Measurements from ENCODE around the gene ZNF708.
"Not testable (repeated sequence)": the region's sequence is repeated elsewhere in the genome, so short reads cannot be mapped to it uniquely, and the experiment has no call there.

ZNF708 gene

DNA sequence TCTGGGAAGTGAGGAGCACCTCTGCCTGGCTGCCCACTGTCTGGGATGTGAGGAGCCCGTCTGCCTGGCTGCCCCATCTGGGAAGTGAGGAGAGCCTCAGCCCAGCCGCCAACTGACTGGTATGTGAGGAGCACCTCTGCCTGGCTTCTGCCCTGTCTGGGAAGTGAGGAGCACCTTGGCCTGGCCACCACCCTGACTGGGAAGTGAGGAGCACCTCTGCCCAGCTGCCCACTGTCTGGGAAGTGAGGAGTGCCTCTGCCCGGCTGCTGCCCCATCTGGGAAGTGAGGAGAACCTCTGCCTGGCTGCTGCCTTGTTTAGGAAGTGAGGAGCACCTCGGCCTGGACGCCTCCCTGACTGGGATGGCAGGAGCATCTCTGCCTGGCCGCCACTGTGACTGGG, 64.8 kb downstream of the ZNF708 start:
- no peaks in the 10 kb centered on the region for H3K36me3 ChIP-seq (ENCODE audit: control insufficient read depth, insufficient read depth, low read length)
- H3K27ac ChIP-seq (ENCODE audit: insufficient read depth, low read length, poor library complexity, severe bottlenecking), result no peak overlapping the region
- peaks cover 3% of the 10 kb centered on the region for H3K9me3 ChIP-seq (ENCODE audit: control insufficient read depth, low read length)
- DNase-seq, result no peak
- H3K27me3 ChIP-seq (replicated peaks; ENCODE audit: control insufficient read depth, insufficient read depth, low read length, poor library complexity, severe bottlenecking), result no peaks in the 10 kb centered on the region
- no peaks in the 10 kb centered on the region for H3K4me1 ChIP-seq (ENCODE audit: control insufficient read depth, insufficient read depth, low read length, poor library complexity, severe bottlenecking)
- H3K4me3 ChIP-seq (ENCODE audit: insufficient read depth, low read depth, low read length, poor library complexity, severe bottlenecking), result no peak overlapping the region

DNA sequence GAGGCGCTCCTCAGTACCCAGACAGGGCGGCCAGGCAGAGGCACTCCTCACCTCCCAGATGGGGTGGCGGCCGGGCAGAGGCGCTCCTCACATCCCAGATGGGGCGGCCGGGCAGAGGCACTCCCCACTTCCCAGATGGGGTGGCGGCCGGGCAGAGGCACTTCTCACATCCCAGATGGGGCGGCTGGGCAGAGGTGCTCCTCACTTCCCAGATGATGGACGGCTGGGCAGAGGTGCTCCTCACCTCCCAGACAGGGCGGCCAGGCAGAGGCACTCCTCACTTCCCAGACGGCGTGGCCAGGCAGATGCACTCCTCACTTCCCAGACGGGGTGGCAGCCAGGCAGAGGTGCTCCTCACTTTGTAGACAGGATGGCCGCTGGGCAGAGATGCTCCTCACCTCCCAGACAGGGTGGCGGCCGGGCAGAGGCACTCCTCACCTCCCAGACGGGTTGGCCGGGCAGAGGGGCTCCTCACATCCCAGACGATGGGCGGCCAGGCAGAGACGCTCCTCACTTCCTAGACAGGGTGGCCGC, 68.3 kb downstream of the ZNF708 start:
- not testable (repeated sequence) for H3K36me3 ChIP-seq (ENCODE audit: control insufficient read depth, insufficient read depth, low read length); DNase-seq; H3K4me1 ChIP-seq (ENCODE audit: control insufficient read depth, insufficient read depth, low read length, poor library complexity, severe bottlenecking); H3K27me3 ChIP-seq (replicated peaks; ENCODE audit: control insufficient read depth, insufficient read depth, low read length, poor library complexity, severe bottlenecking); H3K4me3 ChIP-seq (ENCODE audit: insufficient read depth, low read depth, low read length, poor library complexity, severe bottlenecking); H3K9me3 ChIP-seq (ENCODE audit: control insufficient read depth, low read length); H3K27ac ChIP-seq (ENCODE audit: insufficient read depth, low read length, poor library complexity, severe bottlenecking)

DNA sequence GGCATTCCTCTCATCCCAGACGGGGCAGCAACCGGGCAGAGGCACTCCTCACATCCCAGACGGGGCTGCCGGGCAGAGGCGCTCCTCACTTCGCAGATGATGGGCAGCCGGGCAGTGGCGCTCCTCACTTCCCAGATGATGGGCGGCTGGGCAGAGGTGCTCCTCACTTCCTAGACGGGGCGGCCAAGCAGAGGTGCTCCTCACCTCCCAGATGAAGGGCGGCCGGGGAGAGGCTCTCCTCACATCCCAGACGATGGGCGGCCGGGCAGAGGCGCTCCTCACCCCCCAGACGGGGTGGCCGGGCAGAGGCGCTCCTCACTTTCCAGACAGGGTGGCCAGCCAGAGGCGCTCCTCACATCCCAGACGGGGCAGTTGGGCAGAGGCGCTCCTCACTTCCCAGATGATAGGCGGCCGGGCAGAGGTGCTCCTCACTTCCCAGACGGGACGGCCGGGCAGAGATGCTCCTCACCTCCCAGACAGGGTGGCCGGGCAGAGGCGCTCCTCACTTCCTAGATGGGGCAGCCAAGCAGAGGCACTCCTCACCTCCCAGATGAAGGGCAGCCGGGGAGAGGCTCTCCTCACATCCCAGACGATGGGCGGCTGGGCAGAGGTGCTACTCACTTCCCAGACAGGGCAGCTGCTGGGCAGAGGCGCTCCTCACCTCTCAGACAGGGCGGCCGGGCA, 68.9 kb downstream of the ZNF708 start:
- Histone ChIP-seq H3K4me3 (ENCODE audit: insufficient read depth, low read depth, low read length, poor library complexity, severe bottlenecking) (no peak overlapping the region), H3K27me3 (replicated peaks; ENCODE audit: control insufficient read depth, insufficient read depth, low read length, poor library complexity, severe bottlenecking) (no peaks in the 10 kb centered on the region), H3K4me1 (ENCODE audit: control insufficient read depth, insufficient read depth, low read length, poor library complexity, severe bottlenecking) (no peaks in the 10 kb centered on the region), H3K36me3 (ENCODE audit: control insufficient read depth, insufficient read depth, low read length) (no peaks in the 10 kb centered on the region), H3K27ac (ENCODE audit: insufficient read depth, low read length, poor library complexity, severe bottlenecking) (no peak overlapping the region), H3K9me3 (ENCODE audit: control insufficient read depth, low read length) (no peaks in the 10 kb centered on the region)
- no peak for DNase-seq

DNA sequence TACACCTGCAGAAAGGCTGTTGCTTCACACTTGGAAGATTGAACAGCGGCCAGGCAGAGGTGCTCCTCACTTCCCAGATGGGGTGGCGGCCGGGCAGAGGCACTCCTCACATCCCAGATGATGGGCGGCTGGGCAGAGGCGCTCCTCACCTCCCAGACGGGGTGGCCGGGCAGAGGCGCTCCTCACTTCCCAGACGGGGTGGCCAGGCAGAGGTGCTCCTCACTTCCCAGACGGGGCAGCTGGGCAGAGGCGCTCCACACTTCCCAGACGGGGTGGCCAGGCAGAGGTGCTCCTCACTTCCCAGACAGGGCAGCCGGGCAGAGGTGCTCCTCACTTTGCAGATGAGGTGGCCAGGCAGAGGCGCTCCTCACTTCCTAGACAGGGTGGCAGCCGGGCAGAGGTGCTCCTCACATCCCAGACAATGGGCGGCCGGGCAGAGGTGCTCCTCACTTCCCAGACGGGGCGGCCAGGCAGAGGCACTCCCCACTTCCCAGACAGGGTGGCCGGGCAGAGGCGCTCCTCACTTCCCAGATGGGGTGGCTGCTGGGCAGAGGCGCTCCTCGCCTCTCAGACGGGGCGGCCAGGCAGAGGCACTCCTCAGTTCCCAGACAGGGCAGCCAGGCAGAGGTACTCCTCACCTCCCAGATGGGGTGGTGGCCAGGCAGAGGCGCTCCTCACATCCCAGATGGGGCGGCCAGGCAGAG, 69.6 kb downstream of the ZNF708 start:
- H3K27me3 ChIP-seq (replicated peaks; ENCODE audit: control insufficient read depth, insufficient read depth, low read length, poor library complexity, severe bottlenecking); DNase-seq; H3K4me3 ChIP-seq (ENCODE audit: insufficient read depth, low read depth, low read length, poor library complexity, severe bottlenecking); H3K36me3 ChIP-seq (ENCODE audit: control insufficient read depth, insufficient read depth, low read length); H3K27ac ChIP-seq (ENCODE audit: insufficient read depth, low read length, poor library complexity, severe bottlenecking); H3K9me3 ChIP-seq (ENCODE audit: control insufficient read depth, low read length); H3K4me1 ChIP-seq (ENCODE audit: control insufficient read depth, insufficient read depth, low read length, poor library complexity, severe bottlenecking): not testable (repeated sequence)

DNA sequence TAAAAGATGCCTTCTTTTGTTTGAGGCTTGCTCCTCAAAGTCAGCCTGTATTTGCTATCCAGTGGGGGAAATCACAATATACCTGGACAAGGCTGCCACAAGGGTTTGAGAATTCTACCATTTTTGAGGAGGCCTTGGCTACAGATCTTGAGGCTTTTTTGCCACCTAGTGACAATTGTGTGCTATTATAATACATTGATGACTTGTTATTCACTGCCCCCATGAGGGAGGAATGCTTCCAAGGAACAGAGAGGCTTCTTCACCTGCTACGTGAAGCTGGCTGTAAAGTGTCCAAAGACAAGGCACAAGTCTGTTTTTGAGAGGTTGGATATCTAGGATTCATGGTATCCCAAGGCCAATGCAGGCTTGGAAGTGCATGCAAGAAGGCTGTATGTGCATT, 72.5 kb downstream of the ZNF708 start:
- Histone ChIP-seq H3K36me3 (ENCODE audit: control insufficient read depth, insufficient read depth, low read length) (no peaks in the 10 kb centered on the region), H3K4me3 (ENCODE audit: insufficient read depth, low read depth, low read length, poor library complexity, severe bottlenecking) (no peak overlapping the region), H3K4me1 (ENCODE audit: control insufficient read depth, insufficient read depth, low read length, poor library complexity, severe bottlenecking) (no peaks in the 10 kb centered on the region), H3K9me3 (ENCODE audit: control insufficient read depth, low read length) (no peaks in the 10 kb centered on the region), H3K27me3 (replicated peaks; ENCODE audit: control insufficient read depth, insufficient read depth, low read length, poor library complexity, severe bottlenecking) (no peaks in the 10 kb centered on the region), H3K27ac (ENCODE audit: insufficient read depth, low read length, poor library complexity, severe bottlenecking) (no peak overlapping the region)
- DNase-seq, result no peak

Measured in effector memory CD4-positive, alpha-beta T cell (primary cell).